GM10266 (cell line): Measurements from ENCODE around the gene HCRT.
"Not testable (repeated sequence)": the region's sequence is repeated elsewhere in the genome, so short reads cannot be mapped to it uniquely, and the experiment has no call there.

Experiments
- DNase-seq: peaks from one replicate; pipeline ENCODE4 v3.0.0; 2012; ENCODE audit errors: extremely low spot score
- TF ChIP-seq, protein P1 (sequence below): IDR thresholded peaks from 2 replicates; pipeline ENCODE4 v1.5.1; 2012; ENCODE audit warnings: mild to moderate bottlenecking, low read depth; ENCODE audit not compliant: control insufficient read depth, insufficient read depth; ENCODE audit errors: missing control alignments

The HCRT gene

DNA sequence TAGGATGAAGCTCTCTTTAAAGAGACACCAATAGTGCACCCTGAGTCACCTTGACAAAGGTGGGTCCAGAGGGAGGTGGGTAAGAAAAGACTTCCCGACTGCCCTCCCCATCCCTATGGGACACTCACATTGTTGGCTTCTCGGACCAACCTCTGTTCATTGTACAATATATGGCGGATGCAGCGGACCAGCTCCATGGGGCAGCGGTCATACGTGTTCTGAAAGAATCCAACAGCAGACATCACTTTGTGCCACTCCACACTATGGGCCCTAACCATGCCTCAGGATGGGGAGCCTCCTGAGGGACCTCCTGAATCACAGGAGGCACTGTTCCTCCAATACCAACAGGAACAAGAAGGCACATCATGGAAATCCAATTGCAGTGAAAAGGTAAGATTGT, 39.4 kb upstream of the HCRT start:
- no peak for DNase-seq
- TF ChIP-seq, protein P1, sequence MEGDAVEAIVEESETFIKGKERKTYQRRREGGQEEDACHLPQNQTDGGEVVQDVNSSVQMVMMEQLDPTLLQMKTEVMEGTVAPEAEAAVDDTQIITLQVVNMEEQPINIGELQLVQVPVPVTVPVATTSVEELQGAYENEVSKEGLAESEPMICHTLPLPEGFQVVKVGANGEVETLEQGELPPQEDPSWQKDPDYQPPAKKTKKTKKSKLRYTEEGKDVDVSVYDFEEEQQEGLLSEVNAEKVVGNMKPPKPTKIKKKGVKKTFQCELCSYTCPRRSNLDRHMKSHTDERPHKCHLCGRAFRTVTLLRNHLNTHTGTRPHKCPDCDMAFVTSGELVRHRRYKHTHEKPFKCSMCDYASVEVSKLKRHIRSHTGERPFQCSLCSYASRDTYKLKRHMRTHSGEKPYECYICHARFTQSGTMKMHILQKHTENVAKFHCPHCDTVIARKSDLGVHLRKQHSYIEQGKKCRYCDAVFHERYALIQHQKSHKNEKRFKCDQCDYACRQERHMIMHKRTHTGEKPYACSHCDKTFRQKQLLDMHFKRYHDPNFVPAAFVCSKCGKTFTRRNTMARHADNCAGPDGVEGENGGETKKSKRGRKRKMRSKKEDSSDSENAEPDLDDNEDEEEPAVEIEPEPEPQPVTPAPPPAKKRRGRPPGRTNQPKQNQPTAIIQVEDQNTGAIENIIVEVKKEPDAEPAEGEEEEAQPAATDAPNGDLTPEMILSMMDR = no peak

- TF ChIP-seq, protein P1 = peak; percentile 70
- DNase-seq = peak; percentile 75
Observed at GRCh38 chr17:42221886-42222745, 36.9 kb upstream of the HCRT start.

DNA sequence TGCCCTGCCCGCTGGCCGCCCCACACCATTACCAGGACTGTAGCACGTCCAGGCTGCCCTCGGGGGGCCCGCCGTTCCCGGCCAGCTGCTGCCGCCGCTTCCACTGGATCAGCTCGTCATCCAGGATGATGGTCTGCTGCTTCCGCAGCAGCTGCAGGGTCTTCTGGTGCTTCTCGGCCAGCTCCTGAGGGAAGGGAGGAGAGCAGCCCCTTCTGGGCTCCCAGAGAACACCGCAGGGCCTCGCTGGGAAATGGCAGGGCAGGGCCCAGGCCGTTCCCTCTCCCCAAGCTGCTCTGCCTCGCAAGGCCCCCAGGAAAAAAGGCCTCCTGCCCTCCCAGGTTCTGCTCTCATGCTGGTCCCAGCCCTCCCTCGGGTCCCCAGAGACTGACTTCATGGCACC, 34.0 kb upstream of the HCRT start:
- not testable (repeated sequence) for DNase-seq

DNA sequence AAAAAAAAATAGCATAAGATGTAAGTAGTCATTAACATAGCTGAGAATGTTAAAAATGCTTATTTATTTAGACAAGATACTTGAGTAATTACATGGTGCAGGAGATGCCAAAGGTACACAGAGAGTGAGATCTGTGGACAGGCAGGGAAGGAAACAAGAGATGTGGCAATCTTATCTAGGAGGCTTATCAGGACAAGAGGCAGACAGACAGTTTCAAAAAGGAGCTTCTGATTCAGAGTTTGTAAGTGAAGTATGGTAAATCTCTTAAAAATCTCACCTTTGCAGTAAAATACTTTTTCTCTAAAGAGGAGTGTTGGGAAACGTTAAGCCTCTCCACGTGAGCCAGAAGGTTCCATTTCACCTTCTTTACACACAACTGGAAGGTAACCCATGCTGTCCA, 28.9 kb upstream of the HCRT start:
- no peak for DNase-seq
- TF ChIP-seq, protein P1 = no peak

- DNase-seq = no peak
- TF ChIP-seq, protein P1 = no peak
Observed at GRCh38 chr17:42212382-42212781, 27.1 kb upstream of the HCRT start.

DNA sequence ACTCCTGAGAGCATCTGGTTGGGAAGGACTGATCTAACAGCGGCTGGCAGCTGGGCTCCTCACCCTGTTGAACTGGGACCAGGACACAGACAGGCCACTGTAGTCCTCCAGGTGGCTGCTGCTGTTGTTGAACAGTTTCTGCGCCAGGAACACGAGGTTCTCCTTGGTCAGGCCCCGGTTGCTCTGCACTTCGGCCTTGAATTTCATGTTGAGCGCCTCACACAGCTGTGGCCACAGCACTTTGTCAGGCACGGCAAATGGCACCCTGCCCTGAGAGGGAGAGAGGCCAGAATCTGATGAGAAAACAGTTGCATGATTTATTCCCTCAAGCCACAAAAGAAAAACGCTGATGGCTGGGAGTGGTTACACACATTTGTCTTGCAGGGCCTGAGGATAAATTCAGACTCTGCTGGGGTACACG, 26.7 kb upstream of the HCRT start:
- not testable (repeated sequence) for DNase-seq

GRCh38 chr17:42210046-42210445, 24.8 kb upstream of the HCRT start:
- DNase-seq = no peak
- TF ChIP-seq, protein P1 = no peak

DNA sequence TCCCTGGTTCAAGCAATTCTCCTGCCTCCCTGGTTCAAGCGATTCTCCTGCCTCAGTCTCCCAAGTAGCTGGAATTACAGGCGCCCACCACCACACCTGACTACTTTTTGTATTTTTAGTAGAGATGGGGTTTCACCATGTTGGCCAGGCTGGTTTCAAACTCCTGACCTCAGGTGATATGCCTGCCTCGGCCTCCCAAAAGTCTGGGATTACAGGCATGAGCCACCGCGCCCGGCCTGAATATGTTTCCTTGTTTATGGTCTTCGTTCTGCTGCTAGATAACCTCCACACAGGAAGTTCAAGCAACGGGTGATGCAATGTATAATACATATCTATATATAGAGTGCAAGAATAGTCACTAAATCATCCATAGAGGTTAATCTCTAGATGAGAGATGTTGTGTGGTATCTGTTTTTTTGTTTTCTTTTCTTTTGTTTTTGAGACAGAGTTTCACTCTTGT, 20.9 kb upstream of the HCRT start:
- not testable (repeated sequence) for DNase-seq

GRCh38 chr17:42203354-42203753, 18.1 kb upstream of the HCRT start:
- TF ChIP-seq, protein P1 = no peak
- DNase-seq = no peak
